DND-41 (cell line): ENCODE data around the gene FMN1.

Experiments
- CTCF ChIP-seq: IDR thresholded peaks from 2 replicates; pipeline ENCODE4 v1.5.1; 2012; ENCODE audit warnings: borderline replicate concordance, low read length, moderate library complexity, mild to moderate bottlenecking; ENCODE audit not compliant: poor library complexity, severe bottlenecking; ENCODE audit errors: extremely low read depth
- EZH2 ChIP-seq: IDR thresholded peaks from 3 replicates; pipeline ENCODE4 v1.6.1; 2012; ENCODE audit warnings: borderline replicate concordance, low read depth, mild to moderate bottlenecking, moderate library complexity, low read length, inconsistent platforms; ENCODE audit not compliant: severe bottlenecking

- TF ChIP-seq EZH2 (no peak), CTCF (no peak)
Observed at GRCh38 chr15:33209575-33210481, 15.3 kb upstream of the FMN1 start.
